Activated CD4-positive, CD25-positive, alpha-beta regulatory T cell (primary cell): ENCODE results near the gene NUP160.
"Not testable (repeated sequence)": the region's sequence is repeated elsewhere in the genome, so short reads cannot be mapped to it uniquely, and the experiment has no call there.

Experiments
- DNase-seq, 4 experiments: peaks; one replicate each; lab custom pipeline; 2025; lab: John Stamatoyannopoulos, UW

NUP160 gene

GRCh38 chr11:47861728-47862127, 13.6 kb upstream of the NUP160 start:
- no peak for DNase-seq

DNA sequence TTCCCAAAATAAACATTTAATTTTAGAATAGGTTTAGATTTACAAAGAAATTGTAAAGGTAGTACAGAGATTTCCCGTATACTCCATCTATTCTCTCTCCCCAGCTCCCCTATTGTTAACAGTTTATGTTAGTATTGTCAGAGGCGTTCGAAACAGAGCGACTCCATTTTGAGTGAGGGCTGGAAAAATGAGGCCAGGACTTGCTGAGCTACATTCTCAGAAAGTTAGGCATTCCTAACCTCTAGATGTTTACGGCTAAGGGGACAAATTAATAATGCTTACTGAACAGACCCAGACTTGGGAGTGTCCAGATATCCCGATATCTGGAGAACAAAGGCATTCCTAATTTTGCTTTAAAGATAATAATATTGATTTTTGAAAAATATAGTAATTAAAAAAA, 12.4 kb upstream of the NUP160 start:
- DNase-seq, result no peak

- no peak for DNase-seq
These were observed 9.9 kb upstream of the NUP160 start for GRCh38 chr11:47857892-47858543.

GRCh38 chr11:47857485-47857884, 9.3 kb upstream of the NUP160 start:
- DNase-seq, result no peak

GRCh38 chr11:47856186-47856585, 8.0 kb upstream of the NUP160 start:
- no peak for DNase-seq

GRCh38 chr11:47854667-47855066, 6.5 kb upstream of the NUP160 start:
- DNase-seq, result no peak

DNA sequence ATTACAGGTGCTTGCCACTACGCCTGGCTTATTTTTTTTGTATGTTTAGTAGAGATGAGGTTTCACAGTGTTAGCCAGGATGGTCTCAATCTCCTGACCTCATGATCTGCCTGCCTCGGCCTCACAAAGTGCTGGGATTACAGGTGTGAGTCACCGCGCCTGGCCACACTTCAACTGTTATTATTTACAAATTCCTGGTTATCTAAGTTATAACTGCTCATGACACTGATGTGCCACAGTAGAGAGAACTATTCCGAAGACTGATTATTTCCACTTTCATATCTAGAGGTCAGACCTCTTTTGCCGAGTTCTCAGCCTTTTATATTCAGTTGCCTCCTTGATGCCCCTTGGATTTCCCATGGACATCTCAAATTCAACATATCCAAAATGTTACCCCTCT, 3.9 kb upstream of the NUP160 start:
- no peak for DNase-seq

GRCh38 chr11:47850337-47850736, 2.2 kb upstream of the NUP160 start:
- no peak for DNase-seq

DNA sequence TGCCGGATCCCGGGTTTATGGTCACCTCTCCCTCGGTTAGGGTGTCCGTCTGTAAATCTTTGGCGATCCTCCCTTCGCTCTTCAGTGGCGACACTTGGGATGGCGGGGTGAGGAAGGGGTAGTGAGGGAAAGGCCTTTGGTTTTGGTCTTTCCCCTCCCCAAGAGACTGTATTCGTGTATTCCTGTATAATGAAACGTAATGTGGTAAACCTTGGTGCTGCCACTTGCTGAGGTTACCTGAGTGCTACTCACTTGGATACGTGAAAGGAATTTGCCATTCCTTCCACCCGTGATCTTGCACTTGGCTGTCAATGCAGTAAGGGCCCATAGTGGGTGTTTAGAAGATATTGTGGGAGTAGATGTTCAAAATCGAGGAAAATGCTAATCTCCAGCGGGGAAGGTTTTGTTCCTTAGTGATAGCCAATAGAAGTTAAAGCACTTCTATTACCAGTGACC, 578 bp upstream of the NUP160 start:
- DNase-seq, result no peak

GRCh38 chr11:47847537-47847891, 636 bp downstream of the NUP160 start:
- DNase-seq, result no peak

DNA sequence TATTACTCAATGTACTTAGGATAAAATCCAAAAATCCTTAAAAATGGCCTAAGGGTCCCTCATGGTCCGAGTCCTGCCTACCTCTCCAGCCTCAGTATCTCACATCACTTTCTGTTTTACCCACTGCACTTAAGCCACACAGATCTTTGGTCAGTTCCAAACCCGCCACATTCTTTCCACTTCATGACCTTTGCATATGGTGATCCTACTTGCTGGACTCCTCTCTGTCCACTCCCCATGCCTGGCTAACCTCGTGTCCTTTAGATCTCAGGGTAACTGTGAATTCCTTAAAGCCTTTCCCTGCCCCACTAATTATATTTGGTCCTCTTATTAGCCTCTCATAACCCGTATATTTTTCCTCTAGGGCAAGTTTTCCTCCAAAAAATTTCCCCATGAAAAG, 1.2 kb downstream of the NUP160 start:
- no peak for DNase-seq

DNA sequence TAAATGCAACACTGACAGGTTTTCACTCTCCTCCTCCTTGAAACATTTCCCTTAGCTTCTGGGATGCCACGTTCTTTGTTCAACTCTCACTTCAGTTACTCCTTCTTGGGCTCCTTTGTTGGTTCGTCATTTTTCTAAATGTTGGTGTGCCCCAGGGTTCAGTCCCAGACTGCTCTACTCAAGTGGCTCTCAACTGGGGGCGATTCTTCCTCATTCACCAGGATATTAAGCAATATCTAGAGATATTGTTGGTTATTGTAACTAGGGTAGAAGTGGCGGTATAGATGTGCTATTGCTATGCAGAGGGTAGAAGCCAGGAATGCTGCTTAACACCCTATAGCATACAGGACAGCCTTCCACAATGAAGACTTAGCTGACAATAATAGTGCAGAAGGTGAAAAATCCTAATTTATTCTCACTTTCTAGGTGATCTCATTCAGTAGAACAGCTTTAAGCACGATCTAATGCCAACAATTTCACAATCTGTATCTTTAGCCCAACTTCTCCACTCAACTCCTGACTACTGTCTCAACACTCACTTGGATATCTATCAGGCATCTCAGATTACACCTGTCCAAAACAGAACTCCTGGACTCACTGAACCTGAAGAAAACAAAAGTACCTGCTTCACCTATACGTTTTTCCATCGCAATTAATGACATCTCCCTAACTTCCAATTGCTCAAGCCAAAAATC, 4.6 kb downstream of the NUP160 start:
- no peak for DNase-seq

DNA sequence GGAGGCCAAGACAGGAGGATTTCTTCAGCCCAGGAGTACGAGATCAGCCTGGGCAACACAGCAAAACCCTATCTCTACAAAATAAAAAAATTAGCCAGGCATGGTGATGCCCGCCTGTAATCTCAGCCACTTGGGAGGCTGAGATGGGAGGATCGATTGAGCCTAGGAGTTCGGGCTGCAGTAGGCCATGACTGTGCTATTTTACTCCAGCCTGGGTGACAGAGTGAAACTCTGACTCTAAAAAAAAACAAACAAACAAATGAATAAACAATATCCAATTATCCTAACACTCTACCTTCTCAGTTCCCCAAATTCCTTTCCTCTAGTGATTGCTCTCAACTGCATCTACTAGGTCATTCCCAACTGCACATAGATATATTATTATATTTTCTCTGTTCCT, 5.4 kb downstream of the NUP160 start:
- DNase-seq, result no peak

DNA sequence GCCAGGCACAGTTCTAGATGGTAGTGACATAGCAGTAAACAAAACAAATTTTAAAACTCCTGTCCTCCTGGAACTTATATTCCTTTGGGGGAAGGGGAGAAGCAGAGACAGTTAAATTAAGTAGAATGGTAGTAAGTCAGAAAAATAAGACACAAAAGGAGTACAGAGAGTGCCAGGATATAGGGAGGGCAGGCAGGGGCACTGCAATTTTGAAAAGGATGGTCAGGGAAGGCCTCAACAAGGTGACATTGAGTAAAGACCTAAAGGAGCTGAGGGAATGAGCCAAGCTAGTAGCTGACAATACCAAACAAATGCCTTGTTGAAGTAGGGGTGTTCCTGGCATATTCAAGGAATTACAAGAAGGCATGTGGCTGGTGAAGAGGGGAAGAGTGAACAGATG, 10.2 kb downstream of the NUP160 start:
- no peak for DNase-seq

DNA sequence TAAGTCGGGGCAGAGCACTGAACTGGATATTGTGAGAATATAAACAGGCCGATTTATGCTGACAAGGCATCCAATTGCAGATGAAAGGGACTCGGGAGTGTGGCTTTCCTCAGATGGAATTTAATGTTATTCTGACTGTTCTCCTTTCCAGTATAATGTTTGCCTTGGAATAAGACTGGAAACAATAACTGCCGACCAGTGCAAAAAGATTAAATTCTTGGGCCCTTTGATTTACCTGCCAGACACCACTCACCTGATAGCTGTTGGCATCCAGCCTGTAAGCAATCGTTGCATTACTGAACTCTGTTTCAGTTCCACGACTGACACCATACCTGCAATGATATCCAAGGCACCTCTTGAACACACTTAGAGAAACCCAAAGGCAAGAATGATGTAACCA, 10.9 kb downstream of the NUP160 start:
- no peak for DNase-seq

- DNase-seq, result not testable (repeated sequence)
These were observed 18.1 kb downstream of the NUP160 start for GRCh38 chr11:47830013-47830412.

- no peak for DNase-seq
These were observed 19.9 kb downstream of the NUP160 start for GRCh38 chr11:47828284-47828683.

GRCh38 chr11:47822664-47823063, 25.5 kb downstream of the NUP160 start:
- DNase-seq, result not testable (repeated sequence)

GRCh38 chr11:47819743-47820142, 28.4 kb downstream of the NUP160 start:
- DNase-seq, result no peak

DNA sequence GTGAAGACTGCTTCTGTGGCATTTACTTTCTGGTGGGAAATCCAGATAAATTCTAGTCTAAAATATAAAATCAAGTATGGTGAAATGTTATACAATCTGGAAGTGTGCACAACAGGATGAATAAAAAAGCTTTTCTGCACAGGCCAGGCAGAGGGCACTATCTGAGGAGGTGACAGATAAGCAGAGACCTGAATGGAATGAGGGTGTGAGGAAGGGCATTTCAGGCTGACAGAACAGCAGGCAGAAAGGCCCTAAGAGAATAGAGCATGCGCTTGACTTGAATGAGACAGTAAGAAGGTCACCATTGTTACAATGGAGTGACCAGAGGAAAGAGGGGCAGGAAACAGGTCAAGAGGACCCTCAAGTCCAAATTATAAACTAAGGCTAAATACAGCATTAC, 47.4 kb downstream of the NUP160 start:
- no peak for DNase-seq

- peak in 1 of 4 experiments; percentile 6 for DNase-seq
These were observed 50.5 kb downstream of the NUP160 start for GRCh38 chr11:47797633-47798032.

- no peak for DNase-seq
These were observed 56.2 kb downstream of the NUP160 start for GRCh38 chr11:47791774-47792430.

- DNase-seq, result not testable (repeated sequence)
These were observed 58.1 kb downstream of the NUP160 start for GRCh38 chr11:47790017-47790416.
